ENCODE data around the gene LSG1. TPM values are rescaled to one million over a fixed set of nuclear protein-coding genes. Genes with fewer than 3 reads are reported as not detected.

Gene LSG1
- total and polyA plus RNA-seq, 2 of the 13 experiments (the other 11 are each of a cell fraction or from before 2014, with no cell fraction given), result 21.4 to 32.1 TPM

GRCh38 chr3:194633349-194634004, 38.5 kb downstream of the LSG1 start, which contains the start of gene TMEM44 (continued):
- TF ChIP-seq, protein P1, sequence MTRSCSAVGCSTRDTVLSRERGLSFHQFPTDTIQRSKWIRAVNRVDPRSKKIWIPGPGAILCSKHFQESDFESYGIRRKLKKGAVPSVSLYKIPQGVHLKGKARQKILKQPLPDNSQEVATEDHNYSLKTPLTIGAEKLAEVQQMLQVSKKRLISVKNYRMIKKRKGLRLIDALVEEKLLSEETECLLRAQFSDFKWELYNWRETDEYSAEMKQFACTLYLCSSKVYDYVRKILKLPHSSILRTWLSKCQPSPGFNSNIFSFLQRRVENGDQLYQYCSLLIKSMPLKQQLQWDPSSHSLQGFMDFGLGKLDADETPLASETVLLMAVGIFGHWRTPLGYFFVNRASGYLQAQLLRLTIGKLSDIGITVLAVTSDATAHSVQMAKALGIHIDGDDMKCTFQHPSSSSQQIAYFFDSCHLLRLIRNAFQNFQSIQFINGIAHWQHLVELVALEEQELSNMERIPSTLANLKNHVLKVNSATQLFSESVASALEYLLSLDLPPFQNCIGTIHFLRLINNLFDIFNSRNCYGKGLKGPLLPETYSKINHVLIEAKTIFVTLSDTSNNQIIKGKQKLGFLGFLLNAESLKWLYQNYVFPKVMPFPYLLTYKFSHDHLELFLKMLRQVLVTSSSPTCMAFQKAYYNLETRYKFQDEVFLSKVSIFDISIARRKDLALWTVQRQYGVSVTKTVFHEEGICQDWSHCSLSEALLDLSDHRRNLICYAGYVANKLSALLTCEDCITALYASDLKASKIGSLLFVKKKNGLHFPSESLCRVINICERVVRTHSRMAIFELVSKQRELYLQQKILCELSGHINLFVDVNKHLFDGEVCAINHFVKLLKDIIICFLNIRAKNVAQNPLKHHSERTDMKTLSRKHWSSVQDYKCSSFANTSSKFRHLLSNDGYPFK (CRISPR knock-in tag; IDR thresholded peaks at IDR 0.05; ENCODE audit: borderline replicate concordance), result peak; percentile 15; the same call in 1 of the 2 replicates
- TF ChIP-seq NCOA1 (CRISPR knock-in tag; IDR thresholded peaks at IDR 0.05) (no peak), EZH2 (conservative IDR thresholded peaks at IDR 0.05; ENCODE audit: low read depth, low read length) (no peak), KDM5B (CRISPR knock-in tag; IDR thresholded peaks at IDR 0.05; ENCODE audit: borderline replicate concordance) (no peak; the same call in 1 of the 2 replicates), TFDP1 (CRISPR knock-in tag; IDR thresholded peaks at IDR 0.05; ENCODE audit: borderline replicate concordance) (no peak; the same call in 1 of the 2 replicates), SMARCC2 (IDR thresholded peaks at IDR 0.05) (no peak), MYC (CRISPR knock-in tag; IDR thresholded peaks at IDR 0.05; ENCODE audit: borderline replicate concordance) (peak; percentile 56; the same call in 1 of the 2 replicates), REST (IDR thresholded peaks at IDR 0.05; ENCODE audit: borderline replicate concordance in 1 of 2, low read depth in 1 of 2, low read length in 2 of 2) (no peak), SP140L (CRISPR knock-in tag; IDR thresholded peaks at IDR 0.05; ENCODE audit: borderline replicate concordance) (no peak), ZNF777 (CRISPR knock-in tag; IDR thresholded peaks at IDR 0.05) (peak; percentile 77; the same call in 1 of the 2 replicates)

Data from HepG2 (cell line).